Endothelial cell of umbilical vein (primary cell): ENCODE measurements around the gene PHB1. TPM values are rescaled to one million over a fixed set of nuclear protein-coding genes. Genes with fewer than 3 reads are reported as not detected.

Experiments
- BruUV-seq: library from RNA; stranded (reverse); fragments of 400-500 nt; replicated peaks from 2 replicates; lab custom pipeline; 2021; lab: Mats Ljungman, UMichigan
- CTCF ChIA-PET: fragments of 300-600, 350-600 bp; sonication (Branson Sonifier 250); formaldehyde crosslinking; loops from one replicate; lab custom pipeline; 2021; ENCODE audit warnings: antibody characterized with exemption, inconsistent platforms; lab: Charles Lee
- POLR2A ChIA-PET: fragments of 300-600, 350-600 bp; sonication (Branson Sonifier 250); formaldehyde crosslinking; loops from one replicate; lab custom pipeline; 2021; ENCODE audit warnings: antibody characterized with exemption, inconsistent platforms; lab: Charles Lee
- DNase-seq: peaks from one replicate; pipeline ENCODE4 v3.0.0-alpha.2; 2011; ENCODE audit warnings: low read depth, low spot score
- FAIRE-seq: peaks from 2 replicates; lab custom pipeline; 2011; peaks lifted over from hg19 to GRCh38; lab: Jason Lieb, UNC
- H2AFZ ChIP-seq: 2 replicates; pipeline ENCODE4 v1.6.0; 2012; ENCODE audit warnings: low read depth, low read length, control low read depth, inconsistent platforms
- H3K27ac ChIP-seq: 2 replicates; pipeline ENCODE4 v1.5.1; 2011; ENCODE audit warnings: low read depth, mild to moderate bottlenecking, control low read depth, low read length, moderate library complexity; ENCODE audit not compliant: insufficient read depth
- H3K27me3 ChIP-seq, 2 experiments: 2 replicates each; pipeline versions ENCODE4 v1.6.0 to v1.6.1; 2011; ENCODE audit warnings: low read length in 2 of 2, mixed read lengths in 1 of 2; ENCODE audit not compliant: control insufficient read depth in 2 of 2, insufficient read depth in 2 of 2
- H3K36me3 ChIP-seq, 2 experiments: 2 replicates in 1 of 2; 3 replicates in 1 of 2; pipeline ENCODE4 v1.5.1; 2011; ENCODE audit warnings: low read length in 2 of 2, mild to moderate bottlenecking in 1 of 2, moderate library complexity in 1 of 2; ENCODE audit not compliant: control insufficient read depth in 2 of 2, insufficient read depth in 2 of 2; ENCODE audit errors: extremely low read depth in 1 of 2
- H3K4me1 ChIP-seq: 3 replicates; pipeline ENCODE4 v1.5.1; 2011; ENCODE audit warnings: mild to moderate bottlenecking, low read length; ENCODE audit not compliant: control insufficient read depth, insufficient read depth; ENCODE audit errors: extremely low read depth
- H3K4me2 ChIP-seq: 2 replicates; pipeline ENCODE4 v1.6.1; 2011; ENCODE audit warnings: low read length, control low read depth, mixed read lengths; ENCODE audit not compliant: insufficient read depth
- H3K4me3 ChIP-seq, 3 experiments: fragments of 200-600 bp in 1 of 3; sonication (generic), shearing (Covaris generic) in 1 of 3; replicated peaks in 1 of 3; 2 replicates each; pipeline ENCODE4 v1.5.1; 2011 to 2016; ENCODE audit warnings: control low read depth in 3 of 3, low read length in 3 of 3, mild to moderate bottlenecking in 2 of 3, inconsistent platforms in 1 of 3, low read depth in 1 of 3, moderate library complexity in 1 of 3; ENCODE audit not compliant: insufficient read depth in 1 of 3
- H3K79me2 ChIP-seq: 2 replicates; pipeline ENCODE4 v1.6.0; 2012; ENCODE audit warnings: low read length, inconsistent platforms; ENCODE audit not compliant: control insufficient read depth, insufficient read depth
- H3K9ac ChIP-seq: replicated peaks from 2 replicates; pipeline ENCODE3; 2011; ENCODE audit warnings: low read length, control low read depth; ENCODE audit not compliant: insufficient read depth; ENCODE audit errors: extremely low read depth
- H3K9me1 ChIP-seq: replicated peaks from 3 replicates; pipeline ENCODE4 v1.6.0; 2011; ENCODE audit warnings: mild to moderate bottlenecking, low read length; ENCODE audit not compliant: control insufficient read depth, insufficient read depth; ENCODE audit errors: extremely low read depth
- H3K9me3 ChIP-seq: replicated peaks from 2 replicates; pipeline ENCODE4 v1.5.1; 2012; ENCODE audit warnings: low read length, inconsistent platforms; ENCODE audit not compliant: control insufficient read depth, insufficient read depth
- H4K20me1 ChIP-seq: replicated peaks from 2 replicates; pipeline ENCODE3; 2011; ENCODE audit warnings: mild to moderate bottlenecking, low read length; ENCODE audit not compliant: control insufficient read depth, insufficient read depth; ENCODE audit errors: extremely low read depth
- CTCF ChIP-seq, 2 donors: IDR thresholded peaks; 1 replicate in 1 of 2; 2 replicates in 1 of 2; pipeline ENCODE4 v1.5.1; 2011; ENCODE audit warnings: low read length in 2 of 2, mild to moderate bottlenecking in 2 of 2, moderate library complexity in 2 of 2, control low read depth in 1 of 2, inconsistent platforms in 1 of 2, low read depth in 1 of 2; ENCODE audit not compliant: insufficient read depth in 1 of 2; ENCODE audit errors: extremely low read depth in 1 of 2
- EZH2 ChIP-seq: IDR thresholded peaks from 2 replicates; pipeline ENCODE4 v1.6.1; 2012; ENCODE audit warnings: borderline replicate concordance, low read depth, mild to moderate bottlenecking, moderate library complexity, low read length, inconsistent platforms; ENCODE audit not compliant: severe bottlenecking
- FOS ChIP-seq: IDR thresholded peaks from 2 replicates; pipeline ENCODE4 v1.6.1; 2011; ENCODE audit warnings: mild to moderate bottlenecking, low read length, moderate library complexity, borderline replicate concordance; ENCODE audit not compliant: insufficient read depth
- GATA2 ChIP-seq: IDR thresholded peaks from 2 replicates; pipeline ENCODE4 v1.7.0; 2011; ENCODE audit warnings: low read depth, mild to moderate bottlenecking, moderate library complexity, mixed read lengths, low read length; ENCODE audit not compliant: insufficient read length, insufficient read depth
- JUN ChIP-seq: IDR thresholded peaks from 2 replicates; pipeline ENCODE4 v1.6.1; 2011; ENCODE audit warnings: borderline replicate concordance, low read depth; ENCODE audit not compliant: insufficient read length, insufficient read depth
- MYC ChIP-seq: IDR thresholded peaks from one replicate; pipeline ENCODE4 v1.6.1; 2011; ENCODE audit warnings: mild to moderate bottlenecking, low read depth, low read length
- POLR2A ChIP-seq: IDR thresholded peaks from 2 replicates; pipeline ENCODE4 v1.6.1; 2012; ENCODE audit warnings: low read depth, mild to moderate bottlenecking, control low read depth, low read length
- POLR2AphosphoS5 ChIP-seq: IDR thresholded peaks from 2 replicates; pipeline ENCODE4 v1.6.1; 2012; ENCODE audit warnings: low read depth, mild to moderate bottlenecking, control low read depth, low read length, moderate library complexity; ENCODE audit not compliant: insufficient read depth
- dilution Hi-C: fragments of 300-500 bp; cut with MboI; formaldehyde crosslinking; loops from one replicate; pipeline ENCODE4 v1.15.0; 2019; ENCODE audit warnings: low sequenced_read_pairs; ENCODE audit not compliant: extremely low pct_ligation_motif_present
- intact Hi-C: fragments of 100-400 bp; cut with micrococcal nuclease; formaldehyde crosslinking; loops from one replicate; pipeline ENCODE4 v1.10.0; 2022
- polyA plus RNA-seq, 4 experiments: library from polyadenylated mRNA; depleted of rRNA in 3 of 4; stranded (reverse) in 3 of 4; unstranded in 1 of 4; fragments of >200 nt; gene quantifications; 2 replicates each; pipeline versions ENCODE4 v1.2.1 to v1.2.3, GENCODE V29; 2011 to 2012; ENCODE audit warnings: missing spikeins in 1 of 4
- total RNA-seq: library from RNA; stranded (reverse); gene quantifications from 2 replicates; pipeline ENCODE4 v1.2.3, GENCODE V29; 2021
- TF ChIP-seq, protein P1 (sequence below): IDR thresholded peaks from 2 replicates; pipeline ENCODE4 v1.6.1; 2011; ENCODE audit not compliant: insufficient read depth, insufficient read length

PHB1 gene
- total and polyA plus RNA-seq, 2 donors (not counting 3 experiments of a cell fraction or from before 2014, with no cell fraction given), result 222 to 287 TPM

DNA sequence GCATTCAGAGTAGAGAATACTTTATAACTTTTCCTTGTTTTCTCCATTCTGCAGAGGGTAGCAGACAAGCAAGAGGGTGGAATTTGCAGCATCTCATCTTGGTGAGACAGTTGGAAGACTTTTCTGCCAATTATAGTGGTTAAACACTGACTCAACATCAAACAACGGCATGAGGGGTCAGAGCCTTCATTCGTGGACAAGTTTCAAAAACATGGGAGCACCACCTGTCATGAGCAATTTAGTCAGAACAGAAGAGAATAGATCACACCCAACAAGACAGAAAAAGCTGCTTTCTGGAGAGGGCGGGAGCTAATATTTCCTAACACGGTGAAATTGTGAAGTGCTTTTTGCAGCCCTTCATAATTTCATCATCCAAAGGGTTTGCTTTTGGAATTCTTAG, 34.8 kb downstream of the PHB1 start:
- no peaks in the 10 kb centered on the region for H3K9me1 ChIP-seq
- dilution Hi-C loops, result no loop called here
- H4K20me1 ChIP-seq, result no peaks in the 10 kb centered on the region
- no peak overlapping the region for H3K4me3 ChIP-seq
- ChIA-PET CTCF (interaction anchor here (2.2 kb wide), 1 partner anchor 10 kb away, joined by 13 read pairs; no protein-coding TSS in a partner anchor), POLR2A (no interaction called here)
- no peaks in the 10 kb centered on the region for H3K36me3 ChIP-seq
- no peaks in the 10 kb centered on the region for H3K79me2 ChIP-seq
- no peak for DNase-seq
- H3K27ac ChIP-seq, result no peak overlapping the region
- BruUV-seq, result no TSS peak
- H3K4me1 ChIP-seq, result no peaks in the 10 kb centered on the region
- peaks cover 0 to 5% of the 10 kb centered on the region in 2 experiments for H3K27me3 ChIP-seq
- TF ChIP-seq, protein P1, sequence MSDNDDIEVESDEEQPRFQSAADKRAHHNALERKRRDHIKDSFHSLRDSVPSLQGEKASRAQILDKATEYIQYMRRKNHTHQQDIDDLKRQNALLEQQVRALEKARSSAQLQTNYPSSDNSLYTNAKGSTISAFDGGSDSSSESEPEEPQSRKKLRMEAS, result no peak
- TF ChIP-seq POLR2A (no peak), MYC (no peak), GATA2 (no peak), EZH2 (no peak), FOS (no peak), JUN (no peak), POLR2AphosphoS5 (no peak), CTCF (IDR thresholded peaks at IDR 0.05; ENCODE audit: extremely low read depth in 1 of 2, insufficient read depth in 1 of 2, low read depth in 1 of 2, low read length in 2 of 2) (no peak)
- no peak for FAIRE-seq
- intact Hi-C loops, result no loop called here
- H3K9ac ChIP-seq, result no peak overlapping the region
- H2AFZ ChIP-seq, result no peak overlapping the region
- no peak overlapping the region for H3K4me2 ChIP-seq
- no peaks in the 10 kb centered on the region for H3K9me3 ChIP-seq
